Measurements from ENCODE around the gene RIMBP2.

GRCh38 chr12:130449291-130449690 is 266.8 kb downstream of the RIMBP2 start:
- TF ChIP-seq CTCF (IDR thresholded peaks at IDR 0.05; ENCODE audit: low read depth, low read length) (no peak), EZH2phosphoT487 (IDR thresholded peaks at IDR 0.05; ENCODE audit: low read depth) (no peak)

Data from OCI-LY3 (cell line).